Measurements from ENCODE around the gene COMMD3. TPM values are rescaled to one million over a fixed set of nuclear protein-coding genes. Genes with fewer than 3 reads are reported as not detected.

Gene COMMD3
- polyA plus RNA-seq, 1 donor: 59.1 TPM

DNA sequence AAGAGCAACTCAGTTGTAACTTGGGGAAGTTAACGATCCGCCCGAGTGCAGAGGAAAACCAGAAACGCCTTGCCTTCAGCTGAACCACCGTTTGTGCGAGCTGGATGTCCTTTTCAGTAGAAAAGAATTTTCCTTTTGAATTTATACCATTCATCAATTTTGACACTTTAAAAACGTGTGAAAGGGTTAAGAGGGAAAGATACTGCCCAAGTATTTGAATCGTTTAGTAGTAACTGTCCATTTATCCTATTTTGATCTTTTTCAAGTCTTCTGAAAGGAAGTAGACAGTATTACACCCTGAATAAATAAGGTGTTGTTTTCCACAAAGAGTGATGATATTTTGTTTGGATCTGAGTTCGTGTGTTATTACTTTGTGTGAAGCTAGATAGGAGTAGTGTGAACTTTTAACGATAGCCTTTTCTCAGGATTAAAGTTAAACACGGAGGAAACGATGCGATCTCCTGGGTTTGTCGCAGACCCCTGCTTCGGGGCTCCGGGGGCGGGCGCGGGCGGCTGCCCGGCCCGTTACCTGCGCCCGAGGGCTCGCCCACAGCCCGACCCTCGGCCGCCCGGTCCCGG lies 3.9 kb downstream of the COMMD3 start:
- no peak for DNase-seq (ENCODE audit: low read depth)

DNA sequence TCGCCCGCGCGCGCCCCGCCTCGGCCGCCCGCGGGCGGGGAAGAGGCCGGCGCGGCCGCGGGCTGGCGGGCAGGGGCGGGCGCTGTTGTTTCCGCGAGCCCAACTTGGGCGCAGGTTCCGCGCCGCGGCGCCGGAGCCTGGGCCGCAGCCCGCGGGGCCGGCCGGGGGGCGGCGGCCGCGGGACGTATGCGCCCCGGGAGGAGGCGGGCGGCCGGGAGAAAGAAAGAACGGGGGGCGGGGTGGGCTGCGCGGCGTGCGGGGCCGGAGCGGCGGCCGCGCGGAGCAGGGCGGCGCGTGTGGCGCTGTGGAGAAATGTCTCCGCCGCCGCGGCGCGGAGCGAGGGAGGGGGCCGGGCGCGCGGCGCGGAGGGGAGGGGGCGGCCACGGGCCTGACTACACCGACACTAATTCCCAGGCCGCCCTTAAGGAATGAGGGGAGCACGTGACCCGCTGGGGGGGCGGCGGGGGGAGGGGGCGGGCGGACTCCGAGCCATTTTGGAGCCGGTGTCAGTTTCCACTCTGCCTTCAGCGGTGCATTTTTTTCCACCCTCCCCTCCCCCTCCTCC lies 4.5 kb downstream of the COMMD3 start, which contains the start of gene BMI1:
Gene BMI1 (plus strand): TSS at position 509 of the 565 bp plus-strand sequence. CDS start 5,351 bp downstream, outside the sequence.
- no peak for DNase-seq (ENCODE audit: low read depth)

DNA sequence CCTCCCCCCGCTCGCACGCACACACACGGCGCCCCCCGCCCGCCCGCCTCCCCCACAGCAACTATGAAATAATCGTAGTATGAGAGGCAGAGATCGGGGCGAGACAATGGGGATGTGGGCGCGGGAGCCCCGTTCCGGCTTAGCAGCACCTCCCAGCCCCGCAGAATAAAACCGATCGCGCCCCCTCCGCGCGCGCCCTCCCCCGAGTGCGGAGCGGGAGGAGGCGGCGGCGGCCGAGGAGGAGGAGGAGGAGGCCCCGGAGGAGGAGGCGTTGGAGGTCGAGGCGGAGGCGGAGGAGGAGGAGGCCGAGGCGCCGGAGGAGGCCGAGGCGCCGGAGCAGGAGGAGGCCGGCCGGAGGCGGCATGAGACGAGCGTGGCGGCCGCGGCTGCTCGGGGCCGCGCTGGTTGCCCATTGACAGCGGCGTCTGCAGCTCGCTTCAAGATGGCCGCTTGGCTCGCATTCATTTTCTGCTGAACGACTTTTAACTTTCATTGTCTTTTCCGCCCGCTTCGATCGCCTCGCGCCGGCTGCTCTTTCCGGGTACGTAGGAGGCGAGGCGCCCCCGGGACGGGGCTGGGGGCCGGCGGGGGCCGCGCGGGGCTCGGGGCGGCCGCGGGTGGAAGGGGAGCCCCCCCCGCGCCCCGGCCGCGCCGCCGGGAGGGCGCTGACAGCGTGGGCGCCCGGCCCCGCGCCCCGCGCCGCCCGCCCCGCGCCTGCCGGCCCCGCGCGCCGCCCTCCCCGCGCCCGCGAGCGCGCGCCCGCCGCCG lies 5.2 kb downstream of the COMMD3 start:
- DNase-seq (ENCODE audit: low read depth): no peak

DNA sequence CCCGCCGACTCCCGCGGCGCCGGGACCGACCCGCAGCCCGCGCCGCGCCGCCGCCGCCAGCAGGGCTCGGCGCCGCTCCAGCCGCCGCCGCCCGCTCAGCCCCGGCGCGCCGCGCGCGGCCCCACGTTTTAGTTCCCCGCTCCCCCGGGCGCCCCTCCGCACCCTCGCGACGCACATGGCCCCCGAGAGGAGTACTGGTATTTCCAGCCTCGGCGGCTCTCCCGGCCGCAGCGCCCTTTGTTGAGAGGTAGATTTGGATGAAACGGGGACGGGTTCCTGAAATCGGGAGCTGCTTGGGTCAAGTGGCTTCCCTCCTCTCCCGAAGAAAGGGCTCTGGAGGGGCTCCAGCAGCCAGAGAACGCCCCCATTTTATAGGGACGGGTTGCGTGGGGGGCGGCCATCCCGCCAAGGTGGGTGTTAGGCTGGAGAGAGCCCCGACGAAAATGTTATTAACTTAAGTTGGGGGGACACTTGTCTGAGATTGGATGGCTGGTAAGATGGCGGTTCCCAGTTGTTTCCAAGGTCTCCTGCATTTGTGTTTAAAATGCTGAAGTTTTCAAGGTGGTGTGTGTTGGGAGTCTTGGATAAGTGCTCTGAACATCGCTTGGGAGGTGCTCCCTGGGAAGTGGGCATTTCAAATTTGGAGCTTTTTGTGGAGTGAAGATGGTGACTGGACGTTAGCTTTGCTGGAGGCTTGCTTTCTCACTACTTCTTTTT lies 5.9 kb downstream of the COMMD3 start:
- no peak for DNase-seq (ENCODE audit: low read depth)

DNA sequence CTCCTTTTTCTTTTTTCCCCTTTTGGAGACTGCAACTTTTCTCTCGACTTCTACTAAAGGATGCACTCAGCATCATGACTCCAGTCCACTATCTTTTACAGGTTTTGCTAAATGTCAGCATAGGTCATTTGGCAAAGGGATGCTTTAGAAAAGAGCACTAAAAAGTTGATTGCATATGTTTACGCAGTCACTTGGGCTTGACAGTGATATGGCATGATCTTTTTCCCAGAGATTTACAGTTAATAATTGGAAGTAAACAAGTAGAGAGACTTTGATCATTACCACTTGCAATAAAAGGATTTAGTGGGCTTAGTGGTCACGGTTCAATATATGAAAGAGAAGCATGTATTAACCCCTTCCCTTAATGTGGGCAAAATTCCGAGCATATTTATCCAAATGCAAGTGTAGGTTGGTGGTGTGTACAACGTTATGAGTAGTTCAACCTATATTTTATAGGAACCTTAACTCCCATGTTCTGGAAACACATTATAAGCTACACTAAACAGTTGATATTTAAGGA lies 6.5 kb downstream of the COMMD3 start:
- DNase-seq (ENCODE audit: low read depth): no peak

DNA sequence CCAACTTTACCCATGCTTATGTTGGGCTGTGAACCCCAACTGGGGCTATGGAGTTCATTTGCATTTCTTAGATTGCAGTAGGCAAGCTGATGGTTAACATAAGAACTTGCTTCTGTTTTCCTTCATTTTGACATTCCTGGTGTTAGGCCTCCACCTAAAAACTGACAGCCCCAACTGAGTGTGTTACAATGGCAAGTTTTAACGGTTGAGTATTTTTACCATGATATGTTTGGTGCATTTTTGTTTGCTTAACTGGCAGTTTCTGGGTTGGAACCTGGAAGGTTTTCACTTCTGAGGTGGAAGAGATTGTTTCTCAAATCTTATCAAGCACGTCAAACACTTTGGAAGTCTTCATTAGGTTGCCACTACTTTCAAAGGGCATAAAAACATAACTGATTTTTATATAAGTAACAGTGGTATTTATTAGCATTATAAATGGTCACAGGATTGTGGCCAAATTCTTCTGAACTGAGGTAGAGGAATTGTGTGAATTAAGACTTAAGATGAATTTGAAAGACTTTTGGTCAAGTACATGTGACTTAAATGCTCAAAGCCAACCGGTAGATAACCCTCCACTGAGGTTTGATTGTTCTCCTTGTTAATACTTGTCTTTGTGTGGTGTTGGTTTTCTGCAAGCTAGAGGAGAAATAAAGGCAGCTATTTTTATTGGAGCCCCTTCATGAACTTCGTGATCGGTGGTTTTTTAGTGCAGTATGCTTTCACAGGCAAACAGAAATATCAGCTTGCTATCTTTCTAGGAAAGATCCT lies 7.5 kb downstream of the COMMD3 start:
- no peak for DNase-seq (ENCODE audit: low read depth)

DNA sequence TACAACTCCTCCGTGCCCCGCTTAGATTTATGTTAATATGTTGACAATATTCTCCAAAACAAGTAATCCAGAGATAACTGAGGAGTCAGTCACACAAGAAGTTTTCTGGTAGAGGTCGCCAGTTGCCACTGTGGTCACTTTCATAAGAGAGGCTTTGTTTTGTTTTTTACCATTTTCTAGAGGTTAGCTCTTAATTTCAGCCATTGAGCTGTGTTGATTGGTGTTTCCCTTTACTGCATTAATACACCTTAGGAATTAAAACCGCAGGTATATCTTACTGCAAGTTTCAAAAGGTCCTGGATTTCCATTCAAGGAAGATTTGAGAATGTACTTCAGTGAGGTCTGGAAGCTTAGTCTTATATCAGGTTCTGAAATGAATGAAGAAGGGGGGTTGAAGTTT lies 8.2 kb downstream of the COMMD3 start:
- no peak for DNase-seq (ENCODE audit: low read depth)

DNA sequence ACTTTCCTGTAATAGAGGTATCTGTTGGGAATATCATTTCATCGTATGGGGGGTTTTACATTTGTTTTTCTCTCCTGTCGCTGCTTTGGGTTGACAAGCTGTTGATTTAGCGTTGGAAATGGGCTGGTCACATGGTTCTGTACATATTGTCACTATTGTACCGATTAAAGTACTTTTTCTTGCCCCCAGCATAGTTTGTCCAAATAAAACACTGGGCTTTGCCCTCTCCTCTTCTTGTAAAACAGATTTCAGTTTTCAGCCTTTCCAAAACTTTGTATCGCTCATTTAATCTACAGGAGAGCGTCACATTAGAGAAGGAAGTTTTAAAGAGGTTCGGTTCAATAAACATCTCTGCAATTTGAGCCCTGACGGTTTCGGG lies 8.7 kb downstream of the COMMD3 start:
- no peak for DNase-seq (ENCODE audit: low read depth)

DNA sequence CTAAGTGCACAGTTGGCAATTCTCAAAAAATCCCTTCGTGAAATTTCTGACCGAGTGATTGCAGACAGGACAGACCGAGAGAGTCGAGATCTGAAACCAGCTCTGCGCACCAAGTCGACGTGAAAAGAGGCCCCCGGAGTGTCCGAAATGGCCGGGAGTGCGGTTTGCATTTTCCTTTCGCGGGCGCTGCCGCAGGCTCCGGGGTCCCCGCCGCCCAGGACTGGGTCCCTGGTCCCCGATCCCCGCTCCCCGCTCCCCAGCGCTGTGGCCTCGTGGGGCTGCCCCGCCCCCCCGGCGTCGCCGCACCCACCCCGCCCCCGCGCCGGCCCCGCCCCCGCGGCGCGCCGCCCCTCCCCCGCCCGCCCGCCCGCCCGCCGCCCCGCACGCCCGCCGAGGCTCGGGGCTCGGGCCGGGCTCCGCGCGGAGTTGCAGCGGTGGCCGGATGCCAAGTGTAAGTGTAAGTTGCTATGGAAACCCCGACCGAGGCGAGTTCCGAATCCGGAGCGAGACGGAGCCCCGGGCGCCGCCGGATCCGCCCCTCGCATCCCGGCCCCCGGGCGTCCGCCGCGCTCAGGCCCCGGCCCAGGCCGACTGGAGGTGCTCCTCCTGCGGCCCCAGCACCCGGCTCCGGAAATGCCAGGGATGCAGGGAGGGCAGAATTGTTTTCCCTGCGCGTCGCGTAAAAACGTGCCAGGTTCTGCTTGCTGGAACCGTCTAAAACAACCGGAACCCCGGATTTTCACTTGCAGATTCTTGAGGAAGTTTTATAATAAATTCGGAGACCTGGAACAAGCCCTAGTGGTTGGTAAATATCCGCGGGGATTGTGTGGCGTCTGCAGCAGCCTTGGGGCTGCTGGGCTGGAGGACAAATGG lies 9.3 kb downstream of the COMMD3 start:
- DNase-seq (ENCODE audit: low read depth): no peak

DNA sequence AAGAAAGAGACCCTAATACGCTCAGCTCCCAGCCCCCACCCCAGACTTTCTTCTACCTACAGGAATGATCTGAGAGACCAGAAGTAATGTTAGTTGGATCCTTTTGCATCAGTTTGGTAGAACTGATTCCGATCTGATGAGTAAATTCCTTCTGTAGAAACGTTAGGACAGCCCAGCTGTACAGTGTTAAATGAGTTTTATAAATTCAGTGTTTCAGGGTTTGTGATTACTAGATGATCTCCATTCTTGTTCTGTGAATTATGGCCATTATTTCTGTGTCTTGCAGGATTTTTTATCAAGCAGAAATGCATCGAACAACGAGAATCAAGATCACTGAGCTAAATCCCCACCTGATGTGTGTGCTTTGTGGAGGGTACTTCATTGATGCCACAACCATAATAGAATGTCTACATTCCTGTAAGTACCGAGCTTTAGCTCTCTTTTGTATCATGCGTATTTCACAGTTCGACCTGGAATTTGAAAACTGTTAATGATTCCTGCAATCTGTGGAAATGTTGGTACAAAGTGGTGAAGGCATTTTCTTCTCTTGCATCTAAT lies 10.0 kb downstream of the COMMD3 start:
- no peak for DNase-seq (ENCODE audit: low read depth)

DNA sequence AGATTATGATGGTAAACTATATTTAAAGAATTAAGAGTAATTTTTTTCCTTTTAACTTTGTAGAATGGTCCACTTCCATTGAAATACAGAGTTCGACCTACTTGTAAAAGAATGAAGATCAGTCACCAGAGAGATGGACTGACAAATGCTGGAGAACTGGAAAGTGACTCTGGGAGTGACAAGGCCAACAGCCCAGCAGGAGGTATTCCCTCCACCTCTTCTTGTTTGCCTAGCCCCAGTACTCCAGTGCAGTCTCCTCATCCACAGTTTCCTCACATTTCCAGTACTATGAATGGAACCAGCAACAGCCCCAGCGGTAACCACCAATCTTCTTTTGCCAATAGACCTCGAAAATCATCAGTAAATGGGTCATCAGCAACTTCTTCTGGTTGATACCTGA lies 13.0 kb downstream of the COMMD3 start:
- DNase-seq (ENCODE audit: low read depth): no peak

DNA sequence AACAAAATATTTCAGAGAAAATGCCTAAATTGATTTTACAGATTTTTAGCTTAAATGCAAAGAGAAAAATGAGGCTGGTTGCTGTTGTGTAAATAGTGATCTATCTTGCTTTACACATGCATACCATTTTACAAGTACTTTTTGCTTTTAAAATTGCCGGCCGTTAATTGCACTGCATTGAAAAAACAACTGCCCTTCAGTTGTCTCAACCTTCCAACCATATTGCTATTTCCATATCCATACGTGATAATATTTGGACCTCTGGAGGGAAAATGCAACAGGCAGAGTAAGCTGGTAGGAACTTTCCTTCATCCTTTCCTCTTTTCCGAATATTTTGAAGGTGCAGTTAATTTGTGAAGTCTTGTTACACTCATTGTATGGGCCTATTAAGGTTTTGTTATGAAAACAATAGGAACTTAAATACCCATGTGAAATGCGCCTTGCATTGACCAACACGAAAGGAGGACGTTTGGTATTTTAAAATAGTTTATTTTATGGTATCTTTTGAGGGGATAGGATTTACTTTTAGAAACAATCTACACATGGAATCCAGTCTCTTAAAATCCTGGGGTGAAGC lies 16.0 kb downstream of the COMMD3 start:
- DNase-seq (ENCODE audit: low read depth): no peak

DNA sequence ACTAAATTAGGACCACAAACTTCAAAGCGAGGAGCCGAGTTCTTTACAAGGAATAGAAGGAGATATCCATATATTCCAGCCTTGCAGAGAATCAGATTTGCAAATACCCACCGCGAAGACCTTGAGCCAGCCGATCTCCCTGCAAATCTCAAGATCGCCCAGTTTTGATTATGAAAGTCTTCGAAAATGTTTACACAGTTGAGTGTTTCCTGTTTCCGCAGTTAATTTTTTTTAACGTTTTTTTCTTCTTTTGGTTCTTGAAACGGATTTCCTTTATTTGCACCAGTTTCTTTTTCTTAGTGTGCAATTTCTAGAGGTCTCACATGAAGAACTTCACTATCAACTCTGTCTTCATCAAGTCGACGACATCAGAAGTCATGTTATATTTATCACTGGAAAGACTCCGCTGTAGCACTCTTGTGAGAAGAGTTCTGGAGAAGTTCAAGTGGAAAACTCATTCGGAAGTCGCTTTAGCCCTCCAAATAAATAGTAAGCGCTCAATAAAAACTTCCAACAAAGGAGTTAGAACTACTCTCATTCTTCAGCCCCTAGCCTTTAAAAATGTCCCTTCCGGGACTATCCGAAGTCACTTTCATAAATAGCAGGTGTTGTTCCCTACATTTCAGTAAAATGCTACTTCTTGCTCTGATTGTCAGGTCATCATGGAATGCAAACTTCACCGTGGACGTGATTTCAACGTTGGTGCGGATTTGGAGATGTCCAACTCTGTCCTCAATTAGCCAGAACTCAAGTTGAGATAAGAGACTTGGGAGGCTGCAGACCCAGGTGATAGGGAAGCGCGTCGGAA lies 17.2 kb downstream of the COMMD3 start:
- no peak for DNase-seq (ENCODE audit: low read depth)

DNA sequence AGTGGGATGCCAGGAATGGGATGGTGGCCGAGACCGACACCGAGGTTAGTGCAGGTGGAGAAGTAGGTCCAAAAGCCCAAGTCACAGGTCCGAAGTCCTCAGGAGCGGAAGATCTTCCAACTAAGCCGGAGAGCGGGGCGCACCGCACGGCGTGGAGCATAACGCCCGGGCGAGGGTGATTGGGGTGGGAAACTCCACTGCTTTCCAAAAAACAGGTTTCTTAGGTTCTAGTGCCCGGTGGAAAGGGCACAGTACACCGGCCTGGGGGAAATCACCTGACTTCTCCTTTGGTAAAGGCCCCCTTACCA lies 17.7 kb downstream of the COMMD3 start:
- no peak for DNase-seq (ENCODE audit: low read depth)

DNA sequence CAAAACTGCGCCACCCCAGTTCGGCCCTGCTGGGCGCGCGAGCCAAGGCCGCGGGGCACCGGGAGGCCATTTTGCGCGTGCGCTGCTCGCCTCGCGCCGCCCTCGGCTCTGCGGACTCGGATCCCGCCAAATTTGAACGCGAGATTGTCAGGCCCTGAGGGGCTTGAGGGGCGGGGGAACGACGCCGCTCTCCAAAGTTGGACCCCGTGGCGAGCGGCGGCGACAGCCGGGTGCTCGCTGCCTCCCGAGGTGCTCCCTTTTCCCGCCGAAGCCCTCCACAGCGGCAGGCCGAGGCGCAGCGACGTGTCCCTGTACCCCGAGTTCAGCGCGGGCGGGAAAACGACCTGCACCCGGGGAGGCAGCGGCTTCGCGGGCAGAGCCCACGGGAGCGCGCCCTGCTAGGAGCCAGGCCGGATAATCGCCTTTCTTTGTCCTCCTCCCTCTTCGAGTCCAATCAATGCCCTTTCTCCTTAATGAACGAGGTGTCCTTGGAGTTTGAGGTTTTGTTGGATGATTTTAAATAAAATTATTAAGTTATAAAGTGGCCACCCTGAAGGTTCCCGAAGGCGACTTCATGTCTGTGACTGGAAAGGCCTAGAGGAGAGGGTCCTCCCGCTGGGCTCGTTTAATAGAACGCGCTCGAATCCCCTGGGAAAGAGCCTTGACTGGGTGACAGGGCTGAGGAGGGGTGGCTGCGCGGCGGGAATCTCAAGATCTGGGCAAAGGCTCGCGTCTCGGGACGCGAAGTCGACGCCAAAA lies 18.4 kb downstream of the COMMD3 start:
- DNase-seq (ENCODE audit: low read depth): no peak

DNA sequence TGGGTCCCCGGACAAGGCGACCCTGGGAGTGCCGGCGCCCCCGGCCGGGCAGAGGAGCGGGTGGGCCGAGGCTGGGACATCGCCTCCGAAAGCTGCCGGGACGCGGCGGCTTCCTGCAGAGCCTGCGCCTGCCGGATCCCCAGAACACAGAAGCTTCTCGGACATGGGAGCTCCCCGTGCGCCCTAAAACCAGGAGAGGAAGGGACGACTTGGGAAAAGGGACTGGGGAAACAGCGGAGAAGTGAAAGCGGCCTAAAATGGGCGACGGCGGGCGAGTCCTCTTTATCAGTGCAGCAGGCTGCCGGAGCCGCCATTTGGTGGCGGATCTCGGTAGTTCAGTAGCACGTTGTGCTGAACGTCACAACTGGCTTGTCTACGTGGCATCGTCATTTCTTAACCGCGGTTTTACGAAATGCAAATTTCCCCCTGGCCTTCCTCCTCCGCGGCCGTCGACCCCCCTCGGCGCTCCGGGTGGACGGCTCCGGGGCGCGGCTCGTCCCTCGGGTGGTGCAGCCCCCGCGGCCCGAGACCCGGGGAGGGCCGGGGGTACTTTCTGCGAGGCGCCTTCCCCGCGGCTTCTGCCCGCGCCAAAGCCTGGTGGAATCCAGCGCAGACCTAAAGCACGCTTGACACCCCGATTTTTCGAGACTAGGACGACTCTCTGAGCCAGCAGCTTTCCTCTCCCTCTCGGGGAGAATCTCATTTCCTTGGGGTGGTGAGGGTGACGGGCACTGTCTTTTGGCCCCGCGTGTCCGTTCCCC lies 19.2 kb downstream of the COMMD3 start:
- no peak for DNase-seq (ENCODE audit: low read depth)

DNA sequence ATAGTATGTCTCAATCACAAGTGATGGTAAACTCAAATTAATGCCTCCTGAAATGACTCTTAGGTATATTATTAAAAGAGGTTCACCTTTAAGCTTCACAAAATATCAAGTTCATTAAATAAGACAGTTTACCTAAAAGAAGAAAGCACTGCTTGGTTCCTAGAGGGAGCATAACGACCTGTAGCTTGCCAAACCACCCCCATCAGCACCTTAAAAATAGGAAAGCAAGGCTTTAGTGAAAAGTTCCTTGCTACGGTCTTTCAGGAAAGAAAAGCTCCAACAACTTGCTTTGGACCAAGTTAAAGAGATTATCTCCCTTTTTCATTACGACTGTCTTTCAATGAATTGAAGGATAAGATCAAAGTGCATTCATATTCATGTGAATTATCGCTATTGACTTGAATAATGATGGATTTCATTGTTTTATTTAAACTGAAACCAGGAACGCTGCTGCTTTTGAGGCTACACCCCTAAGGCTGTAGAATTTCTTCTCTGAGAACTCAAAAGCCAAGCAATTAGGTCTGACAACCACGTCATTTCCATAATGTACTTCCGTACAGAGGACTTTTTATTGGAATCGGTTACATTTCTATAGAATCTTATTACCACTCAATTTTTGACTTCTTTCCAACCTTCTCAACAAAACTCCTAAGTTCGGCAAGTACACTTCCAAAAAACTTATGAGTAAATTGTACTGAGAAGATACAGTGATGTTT lies 22.2 kb downstream of the COMMD3 start:
- DNase-seq (ENCODE audit: low read depth): no peak

Data from forelimb muscle (tissue), 1 donor.